GM12892 (cell line): ENCODE results near the gene COCH.

Experiments
- POLR2A ChIP-seq: IDR thresholded peaks from 2 replicates; pipeline ENCODE4 v1.6.1; 2011; ENCODE audit warnings: low read depth, low read length, control low read depth
- POLR2AphosphoS5 ChIP-seq: IDR thresholded peaks from 2 replicates; pipeline ENCODE4 v1.6.1; 2011; ENCODE audit warnings: low read depth, low read length, control low read depth
- TAF1 ChIP-seq: IDR thresholded peaks from 2 replicates; pipeline ENCODE4 v1.6.1; 2011; ENCODE audit warnings: low read depth, mild to moderate bottlenecking, control low read depth, low read length, borderline replicate concordance

- TF ChIP-seq POLR2AphosphoS5 (no peak), POLR2A (no peak), TAF1 (no peak)
Measured at GRCh38 chr14:30921305-30921704, 46.9 kb downstream of the COCH start.
